HFFc6 (cell line): ENCODE results near the gene RNU7-1. TPM values are rescaled to one million over a fixed set of nuclear protein-coding genes. Genes with fewer than 3 reads are reported as not detected.
A peak's percentile ranks its signal among the peaks of the same experiment; 100 is the strongest.

Source experiments
- DNase-seq: peaks from one replicate; pipeline ENCODE4 v3.0.0-alpha.2; 2018
- H3K27ac Mint-ChIP-seq: 2 replicates; pipeline ENCODE4 v1.8.0; 2020; ENCODE audit warnings: mild to moderate bottlenecking, mixed read lengths
- H3K27me3 Mint-ChIP-seq: 2 replicates; pipeline ENCODE4 v1.8.0; 2021; ENCODE audit warnings: mild to moderate bottlenecking, moderate library complexity, mixed read lengths; ENCODE audit not compliant: insufficient read depth
- H3K36me3 Mint-ChIP-seq: 2 replicates; pipeline ENCODE4 v1.8.0; 2021; ENCODE audit warnings: low read depth, mixed read lengths
- H3K4me1 Mint-ChIP-seq: 2 replicates; pipeline ENCODE4 v1.8.0; 2020; ENCODE audit warnings: low read depth, mixed read lengths
- H3K4me3 Mint-ChIP-seq: 2 replicates; pipeline ENCODE4 v1.8.0; 2020; ENCODE audit warnings: mild to moderate bottlenecking, moderate library complexity, mixed read lengths
- H3K9me3 Mint-ChIP-seq: 2 replicates; pipeline ENCODE4 v1.8.0; 2020; ENCODE audit warnings: mild to moderate bottlenecking, mixed read lengths
- microRNA-seq: library from miRNA; unstranded; fragments of <30 nt; microRNA quantifications from one replicate; pipeline ENCODE4, GENCODE V29; 2019
- total RNA-seq, 6 experiments: library from RNA; stranded (reverse); fragmentation: NEBNext Ultra II Directional; extraction: Animal tissue kit (Norgen Biotek cat#: 25700); gene quantifications; 2 replicates in 1 of 6; 3 replicates in 5 of 6; pipeline ENCODE4 v1.2.3, GENCODE V29; 2021
- TF ChIP-seq, protein P1 (sequence below): fragments of 200-600 bp; sonication (generic); IDR thresholded peaks from 2 replicates; pipeline ENCODE4 v1.5.0; 2021; ENCODE audit warnings: antibody characterized with exemption, mild to moderate bottlenecking

The RNU7-1 gene
- total RNA-seq, 6 experiments from 2014 or later, result not detected

- TF ChIP-seq, protein P1, sequence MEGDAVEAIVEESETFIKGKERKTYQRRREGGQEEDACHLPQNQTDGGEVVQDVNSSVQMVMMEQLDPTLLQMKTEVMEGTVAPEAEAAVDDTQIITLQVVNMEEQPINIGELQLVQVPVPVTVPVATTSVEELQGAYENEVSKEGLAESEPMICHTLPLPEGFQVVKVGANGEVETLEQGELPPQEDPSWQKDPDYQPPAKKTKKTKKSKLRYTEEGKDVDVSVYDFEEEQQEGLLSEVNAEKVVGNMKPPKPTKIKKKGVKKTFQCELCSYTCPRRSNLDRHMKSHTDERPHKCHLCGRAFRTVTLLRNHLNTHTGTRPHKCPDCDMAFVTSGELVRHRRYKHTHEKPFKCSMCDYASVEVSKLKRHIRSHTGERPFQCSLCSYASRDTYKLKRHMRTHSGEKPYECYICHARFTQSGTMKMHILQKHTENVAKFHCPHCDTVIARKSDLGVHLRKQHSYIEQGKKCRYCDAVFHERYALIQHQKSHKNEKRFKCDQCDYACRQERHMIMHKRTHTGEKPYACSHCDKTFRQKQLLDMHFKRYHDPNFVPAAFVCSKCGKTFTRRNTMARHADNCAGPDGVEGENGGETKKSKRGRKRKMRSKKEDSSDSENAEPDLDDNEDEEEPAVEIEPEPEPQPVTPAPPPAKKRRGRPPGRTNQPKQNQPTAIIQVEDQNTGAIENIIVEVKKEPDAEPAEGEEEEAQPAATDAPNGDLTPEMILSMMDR, result no peak
- H3K4me3 Mint-ChIP-seq, result no peak overlapping the region
- no peak overlapping the region for H3K27ac Mint-ChIP-seq
- no peaks in the 10 kb centered on the region for H3K9me3 Mint-ChIP-seq
- H3K27me3 Mint-ChIP-seq, result no peaks in the 10 kb centered on the region
- DNase-seq, result no peak
- H3K36me3 Mint-ChIP-seq, result peaks cover 8% of the 10 kb centered on the region
- H3K4me1 Mint-ChIP-seq, result no peaks in the 10 kb centered on the region
Observed at GRCh38 chr12:6987956-6988553, 44.4 kb downstream of the RNU7-1 start.

Small RNAs within 50 kb of the gene (microRNA-seq; reads per million reads assigned to microRNA genes)
- gene MIR141 (not detected), gene MIR200C (15.4 reads per million, percentile 20 among the genes with 10 or more reads in this experiment)

Other genes with a start within 250 kb of the RNU7-1 start
- 1 to 10 TPM; 2.6 to 4.6 (median 3.8) TPM for gene PIANP, start 243.0 kb upstream of the RNU7-1 start, total RNA-seq
- gene COPS7A, start 219.8 kb upstream of the RNU7-1 start, total RNA-seq, result 100 to 1,000 TPM; 103 to 122 (median 108) TPM
- 100 to 1,000 TPM; 273 to 329 (median 298) TPM for gene MLF2, start 190.7 kb upstream of the RNU7-1 start, total RNA-seq
- 100 to 1,000 TPM; 423 to 607 (median 561) TPM for gene PTMS, start 177.5 kb upstream of the RNU7-1 start, total RNA-seq
- gene LAG3, start 171.3 kb upstream of the RNU7-1 start, total RNA-seq, result under 1 TPM; 0.15 to 0.64 (median 0.50) TPM
- under 1 TPM in 3 of 6 experiments, not detected in 3; 0.11 to 0.25 (median 0.11) TPM for gene CD4, start 154.3 kb upstream of the RNU7-1 start, total RNA-seq
- gene GPR162, start 122.0 kb upstream of the RNU7-1 start, total RNA-seq, result 1 to 10 TPM in 5 of 6 experiments, under 1 TPM in 1; 0.78 to 3.1 (median 2.6) TPM
- gene P3H3, start 115.4 kb upstream of the RNU7-1 start, total RNA-seq, result 100 to 1,000 TPM in 4 of 6 experiments, 10 to 100 TPM in 2; 94.0 to 109 (median 103) TPM
- gene GNB3, start 102.9 kb upstream of the RNU7-1 start, total RNA-seq, result 1 to 10 TPM; 4.3 to 7.2 (median 6.3) TPM
- 10 to 100 TPM; 24.0 to 62.5 (median 56.3) TPM for gene CDCA3, start 92.5 kb upstream of the RNU7-1 start, total RNA-seq
- gene USP5, start 91.7 kb upstream of the RNU7-1 start, total RNA-seq, result 100 to 1,000 TPM; 149 to 211 (median 182) TPM
- gene TPI1, start 76.3 kb upstream of the RNU7-1 start, total RNA-seq, result 100 to 1,000 TPM; 853 to 931 (median 870) TPM
- 10 to 100 TPM; 12.1 to 13.9 (median 13.0) TPM for gene SPSB2, start 70.5 kb upstream of the RNU7-1 start, total RNA-seq
- 1 to 10 TPM; 5.5 to 7.9 (median 6.6) TPM for gene LRRC23, start 39.0 kb upstream of the RNU7-1 start, total RNA-seq
- 10 to 100 TPM; 18.9 to 26.9 (median 24.7) TPM for gene ENO2, start 29.2 kb upstream of the RNU7-1 start, total RNA-seq
- 100 to 1,000 TPM in 4 of 6 experiments, 10 to 100 TPM in 2; 96.8 to 120 (median 107) TPM for gene ATN1, start 15.9 kb upstream of the RNU7-1 start, total RNA-seq
- gene C12orf57, start 206 bp downstream of the RNU7-1 start, total RNA-seq, result 100 to 1,000 TPM; 115 to 131 (median 123) TPM
- not detected for gene PTPN6, start 7.5 kb downstream of the RNU7-1 start, total RNA-seq
- 100 to 1,000 TPM; 160 to 198 (median 182) TPM for gene PHB2, start 26.8 kb downstream of the RNU7-1 start, total RNA-seq
- 10 to 100 TPM; 64.9 to 83.7 (median 75.6) TPM for gene EMG1, start 27.1 kb downstream of the RNU7-1 start, total RNA-seq
- gene LPCAT3, start 74.7 kb downstream of the RNU7-1 start, total RNA-seq, result 10 to 100 TPM; 17.4 to 28.4 (median 21.6) TPM
- gene C1S, start 116.9 kb downstream of the RNU7-1 start, total RNA-seq, result 10 to 100 TPM; 21.9 to 30.8 (median 30.2) TPM
- 10 to 100 TPM in 5 of 6 experiments, 1 to 10 TPM in 1; 9.3 to 43.4 (median 36.0) TPM for gene C1R, start 148.6 kb downstream of the RNU7-1 start, total RNA-seq
- 10 to 100 TPM in 5 of 6 experiments, 1 to 10 TPM in 1; 8.5 to 20.0 (median 15.8) TPM for gene C1RL, start 165.4 kb downstream of the RNU7-1 start, total RNA-seq
- not detected for gene RBP5, start 185.1 kb downstream of the RNU7-1 start, total RNA-seq
- gene CLSTN3, start 186.6 kb downstream of the RNU7-1 start, total RNA-seq, result 10 to 100 TPM; 10.4 to 15.5 (median 13.7) TPM
- gene PEX5, start 245.9 kb downstream of the RNU7-1 start, total RNA-seq, result 10 to 100 TPM; 19.8 to 24.4 (median 22.2) TPM